HPDE6-E6E7 (cell line): Measurements from ENCODE around the gene RAB1A.

Source experiments
- DNase-seq: peaks from one replicate; pipeline ENCODE4 v3.0.0; 2011; ENCODE audit warnings: missing footprints; ENCODE audit errors: extremely low spot score

Gene RAB1A

GRCh38 chr2:65061146-65061909 is 68.6 kb downstream of the RAB1A start:
- no peak for DNase-seq

GRCh38 chr2:65059071-65059470 is 70.8 kb downstream of the RAB1A start:
- no peak for DNase-seq

GRCh38 chr2:65057391-65058052 is 72.4 kb downstream of the RAB1A start:
- peak; percentile 37 for DNase-seq

GRCh38 chr2:65057054-65057375 is 72.9 kb downstream of the RAB1A start:
- no peak for DNase-seq

GRCh38 chr2:65056215-65057053 is 73.5 kb downstream of the RAB1A start, which contains the start of gene CEP68:
CEP68 (plus strand) TSS chr2:65056416; CDS start chr2:65069445, 13,029 bp downstream.
- DNase-seq: peak; percentile 98

GRCh38 chr2:65055422-65056214 is 74.3 kb downstream of the RAB1A start:
- peak; percentile 21 for DNase-seq

- no peak for DNase-seq
Measured at GRCh38 chr2:65054749-65055421, 75.0 kb downstream of the RAB1A start.

GRCh38 chr2:65053199-65053598 is 76.7 kb downstream of the RAB1A start:
- DNase-seq: no peak

GRCh38 chr2:65050931-65051330 is 79.0 kb downstream of the RAB1A start:
- no peak for DNase-seq

- DNase-seq: no peak
Measured at GRCh38 chr2:65049010-65049639, 80.8 kb downstream of the RAB1A start.

- DNase-seq: no peak
Measured at GRCh38 chr2:65046633-65047407, 83.1 kb downstream of the RAB1A start.

GRCh38 chr2:65045651-65046050 is 84.3 kb downstream of the RAB1A start:
- no peak for DNase-seq

- DNase-seq: no peak
Measured at GRCh38 chr2:65044097-65044735, 85.7 kb downstream of the RAB1A start.

- DNase-seq: no peak
Measured at GRCh38 chr2:65043001-65043400, 86.9 kb downstream of the RAB1A start.

GRCh38 chr2:65040400-65041261 is 89.3 kb downstream of the RAB1A start:
- peak; percentile 84 for DNase-seq

- DNase-seq: no peak
Measured at GRCh38 chr2:65039640-65040039, 90.3 kb downstream of the RAB1A start.

- no peak for DNase-seq
Measured at GRCh38 chr2:65037178-65037577, 92.7 kb downstream of the RAB1A start.
